GM18505 (cell line): Measurements from ENCODE around the gene RASA3.
"Not testable (repeated sequence)": the region's sequence is repeated elsewhere in the genome, so short reads cannot be mapped to it uniquely, and the experiment has no call there.

ENCODE experiments used
- ATAC-seq: cut with Tn5 transposase; IDR thresholded peaks from one replicate; pipeline ENCODE4 v1.9.1; 2021; ENCODE audit not compliant: unreplicated experiment
- POLR2A ChIP-seq: IDR thresholded peaks from 4 replicates; pipeline ENCODE4 v1.6.1; 2011; ENCODE audit warnings: borderline replicate concordance; ENCODE audit not compliant: insufficient read depth, insufficient read length; ENCODE audit errors: extremely low read depth

The RASA3 gene

GRCh38 chr13:114104655-114105520 is 27.5 kb downstream of the RASA3 start:
- no peak for ATAC-seq
- TF ChIP-seq POLR2A, result no peak

GRCh38 chr13:114103801-114104654 is 28.4 kb downstream of the RASA3 start:
- no peak for TF ChIP-seq POLR2A
- no peak for ATAC-seq

GRCh38 chr13:114103289-114103621 is 29.2 kb downstream of the RASA3 start:
- not testable (repeated sequence) for ATAC-seq

GRCh38 chr13:114102521-114103288 is 29.7 kb downstream of the RASA3 start:
- no peak for TF ChIP-seq POLR2A
- ATAC-seq, result no peak

- TF ChIP-seq POLR2A, result no peak
These were observed 30.3 kb downstream of the RASA3 start for GRCh38 chr13:114102131-114102520.

GRCh38 chr13:114101358-114102130 is 30.9 kb downstream of the RASA3 start:
- ATAC-seq, result no peak
- no peak for TF ChIP-seq POLR2A

More at GRCh38 chr13:114102131-114102520, 30.3 kb downstream of the RASA3 start:
- no peak for ATAC-seq

- no peak for ATAC-seq
These were observed 31.7 kb downstream of the RASA3 start for GRCh38 chr13:114100446-114101357.

GRCh38 chr13:114099918-114100445 is 32.4 kb downstream of the RASA3 start:
- ATAC-seq, result no peak
- TF ChIP-seq POLR2A, result no peak

More at GRCh38 chr13:114100446-114101357, 31.7 kb downstream of the RASA3 start:
- TF ChIP-seq POLR2A, result no peak

GRCh38 chr13:114099191-114099590 is 33.2 kb downstream of the RASA3 start:
- no peak for ATAC-seq
- TF ChIP-seq POLR2A, result no peak

GRCh38 chr13:114098689-114099056 is 33.8 kb downstream of the RASA3 start:
- not testable (repeated sequence) for ATAC-seq

- ATAC-seq, result no peak
- TF ChIP-seq POLR2A, result no peak
These were observed 34.3 kb downstream of the RASA3 start for GRCh38 chr13:114097893-114098688.
